ENCODE measurements around the gene SOWAHC. TPM values are rescaled to one million over a fixed set of nuclear protein-coding genes. Genes with fewer than 3 reads are reported as not detected.

The SOWAHC gene
- total RNA-seq, 2 experiments from 2014 or later: 0.29 TPM

- ChIA-PET POLR2A (no interaction called here), CTCF (interaction anchor here (1.2 kb wide), 1 partner anchor 14 kb away, joined by 3 read pairs; no protein-coding TSS in a partner anchor)
- H3K4me1 Mint-ChIP-seq (ENCODE audit: low read depth): no peaks in the 10 kb centered on the region
- DNase-seq (no peak), ATAC-seq (no peak)
- no peak overlapping the region for H3K27ac Mint-ChIP-seq
- intact Hi-C loops (cut with micrococcal nuclease): no loop called here
- no peak for TF ChIP-seq CTCF (IDR thresholded peaks at IDR 0.05)
- H3K4me3 Mint-ChIP-seq: no peak overlapping the region
- no peaks in the 10 kb centered on the region for H3K36me3 Mint-ChIP-seq (ENCODE audit: low read depth)
- no peaks in the 10 kb centered on the region for H3K9me3 Mint-ChIP-seq
- H3K27me3 Mint-ChIP-seq: peaks cover 9% of the 10 kb centered on the region
Observed at GRCh38 chr2:109629867-109630266, 15.7 kb downstream of the SOWAHC start.

GRCh38 chr2:109630441-109631430 lies 16.6 kb downstream of the SOWAHC start:
- CTCF ChIA-PET: no interaction called here

GRCh38 chr2:109631741-109632140 lies 17.6 kb downstream of the SOWAHC start:
- POLR2A ChIA-PET: no interaction called here
- DNase-seq (no peak), ATAC-seq (no peak)
- Mint-ChIP-seq H3K9me3 (no peaks in the 10 kb centered on the region), H3K36me3 (ENCODE audit: low read depth) (no peaks in the 10 kb centered on the region), H3K27ac (no peak overlapping the region), H3K4me3 (no peak overlapping the region), H3K27me3 (peaks cover 4% of the 10 kb centered on the region), H3K4me1 (ENCODE audit: low read depth) (no peaks in the 10 kb centered on the region)
- CTCF ChIA-PET: no interaction called here
- intact Hi-C loops (cut with micrococcal nuclease): no loop called here
- no peak for TF ChIP-seq CTCF (IDR thresholded peaks at IDR 0.05)

More at GRCh38 chr2:109630441-109631430, 16.6 kb downstream of the SOWAHC start:
- no peaks in the 10 kb centered on the region for H3K4me1 Mint-ChIP-seq (ENCODE audit: low read depth)
- POLR2A ChIA-PET: no interaction called here
- H3K27me3 Mint-ChIP-seq: peaks cover 8% of the 10 kb centered on the region
- H3K9me3 Mint-ChIP-seq: no peaks in the 10 kb centered on the region
- ATAC-seq (no peak), DNase-seq (no peak)
- intact Hi-C loops (cut with micrococcal nuclease): no loop called here
- no peak overlapping the region for H3K27ac Mint-ChIP-seq
- TF ChIP-seq CTCF (IDR thresholded peaks at IDR 0.05): no peak
- no peaks in the 10 kb centered on the region for H3K36me3 Mint-ChIP-seq (ENCODE audit: low read depth)
- H3K4me3 Mint-ChIP-seq: no peak overlapping the region

GRCh38 chr2:109632158-109632789 lies 18.1 kb downstream of the SOWAHC start:
- Mint-ChIP-seq H3K36me3 (ENCODE audit: low read depth) (no peaks in the 10 kb centered on the region), H3K27ac (no peak overlapping the region), H3K4me1 (ENCODE audit: low read depth) (no peaks in the 10 kb centered on the region), H3K27me3 (peaks cover 4% of the 10 kb centered on the region), H3K4me3 (no peak overlapping the region), H3K9me3 (no peaks in the 10 kb centered on the region)
- no peak for TF ChIP-seq CTCF (IDR thresholded peaks at IDR 0.05)
- no peak for ATAC-seq
- intact Hi-C loops (cut with micrococcal nuclease): no loop called here
- DNase-seq: no peak
- POLR2A ChIA-PET: no interaction called here
- CTCF ChIA-PET: no interaction called here
